Measurements from ENCODE around the gene USP32. TPM values are rescaled to one million over a fixed set of nuclear protein-coding genes. Genes with fewer than 3 reads are reported as not detected.

The USP32 gene
- total and polyA plus RNA-seq, 10 of the 15 experiments (the other 5 are each of a cell fraction or from before 2014, with no cell fraction given): 7.8 to 37.3 (median 25.5) TPM

GRCh38 chr17:60323754-60324153, 68.2 kb downstream of the USP32 start:
- FAIRE-seq: no peak
- Histone ChIP-seq H3K9ac (ENCODE audit: control insufficient read depth, insufficient read depth, low read length) (no peak overlapping the region), H3K36me3 (ENCODE audit: control insufficient read depth in 2 of 2, insufficient read depth in 2 of 2, low read length in 1 of 2) (peaks cover 5 to 6% of the 10 kb centered on the region in 2 experiments; a peak in 3 of 4 replicates), H3K79me2 (ENCODE audit: control insufficient read depth, insufficient read depth, low read length) (peaks cover 9% of the 10 kb centered on the region), H3K4me3 (no peak overlapping the region), H3K27me3 (replicated peaks in 1 of 2; ENCODE audit: control insufficient read depth in 2 of 2, insufficient read depth in 2 of 2, low read length in 1 of 2) (no peaks in the 10 kb centered on the region), H4K20me1 (ENCODE audit: control insufficient read depth, insufficient read depth) (no peaks in the 10 kb centered on the region), H3K4me1 (ENCODE audit: control insufficient read depth, insufficient read depth, low read length) (no peaks in the 10 kb centered on the region; the same call in 1 of the 2 replicates), H3K4me2 (ENCODE audit: control insufficient read depth, insufficient read depth) (no peak overlapping the region), H2AFZ (ENCODE audit: control insufficient read depth, low read depth, low read length) (no peak overlapping the region), H3K9me3 (replicated peaks; ENCODE audit: control insufficient read depth, insufficient read depth, low read length) (peaks cover 7% of the 10 kb centered on the region; the same call in 2 of the 3 replicates), H3K27ac (ENCODE audit: control insufficient read depth, insufficient read depth) (no peak overlapping the region)
- ChIA-PET SMC1A (ENCODE audit: uncharacterized antibody, unreplicated experiment) (interaction anchor here (0.7 to 2.8 kb wide), 6 partner anchors 11 to 64 kb away, joined by 3 to 8 read pairs (median 3); no protein-coding TSS in a partner anchor), RAD21 (ENCODE audit: unreplicated experiment) (no interaction called here), CTCF (interaction anchor here (1.0 to 1.3 kb wide), 3 partner anchors 13 to 276 kb away, joined by 3 read pairs; partner anchors contain the start of gene PPM1D), POLR2A (interaction anchor here (0.6 to 0.7 kb wide), 2 partner anchors 293 to 640 kb away, joined by 3 read pairs; no protein-coding TSS in a partner anchor)
- intact Hi-C loops (cut with micrococcal nuclease; ENCODE audit: unreplicated experiment) (no loop called here), in situ Hi-C loops (cut with MboI) (no loop called here)
- no peak for ATAC-seq
- WGBS (ENCODE audit: insufficient coverage, insufficient replicate concordance, low lambda C conversion rate, missing lambda C conversion rate): 100% methylated on average over 1 of the region's 1 CpG
- TF ChIP-seq ETV6 (conservative IDR thresholded peaks at IDR 0.05 in 1 of 2, IDR thresholded peaks at IDR 0.05 in 1 of 2; ENCODE audit: borderline replicate concordance in 1 of 2, low read depth in 1 of 2) (peak in 1 of 2 experiments; percentile 73; a peak in 1 of 4 replicates), MYB (IDR thresholded peaks at IDR 0.05; ENCODE audit: borderline replicate concordance, low read depth, low read length) (no peak), SMAD1 (IDR thresholded peaks at IDR 0.05; ENCODE audit: low read depth, partially characterized antibody) (no peak), RUNX3 (IDR thresholded peaks at IDR 0.05; ENCODE audit: low read length) (no peak), NFXL1 (IDR thresholded peaks at IDR 0.05; ENCODE audit: borderline replicate concordance) (0 out of 2 replicates have a peak, but pooled peaks have one; percentile 3), TBL1XR1 (IDR thresholded peaks at IDR 0.05; ENCODE audit: low read depth, low read length) (no peak), JUNB (IDR thresholded peaks at IDR 0.05) (no peak)
- no TSS peak for BruUV-seq (replicated peaks)
- DNase-seq (ENCODE audit: low read depth, low spot score): no peak

- FAIRE-seq (no peak), ATAC-seq (peak; percentile 61), DNase-seq (ENCODE audit: low read depth, low spot score) (no peak)
- Histone ChIP-seq H3K27me3 (replicated peaks in 1 of 2; ENCODE audit: control insufficient read depth in 2 of 2, insufficient read depth in 2 of 2, low read length in 1 of 2) (no peaks in the 10 kb centered on the region), H3K9ac (ENCODE audit: control insufficient read depth, insufficient read depth, low read length) (no peak overlapping the region), H4K20me1 (ENCODE audit: control insufficient read depth, insufficient read depth) (no peaks in the 10 kb centered on the region), H3K9me3 (replicated peaks; ENCODE audit: control insufficient read depth, insufficient read depth, low read length) (no peaks in the 10 kb centered on the region), H2AFZ (ENCODE audit: control insufficient read depth, low read depth, low read length) (no peak overlapping the region), H3K36me3 (ENCODE audit: control insufficient read depth in 2 of 2, insufficient read depth in 2 of 2, low read length in 1 of 2) (no peaks in the 10 kb centered on the region; a peak in 3 of 4 replicates), H3K79me2 (ENCODE audit: control insufficient read depth, insufficient read depth, low read length) (peaks cover 9% of the 10 kb centered on the region), H3K4me1 (ENCODE audit: control insufficient read depth, insufficient read depth, low read length) (no peaks in the 10 kb centered on the region; the same call in 1 of the 2 replicates), H3K27ac (ENCODE audit: control insufficient read depth, insufficient read depth) (no peak overlapping the region), H3K4me2 (ENCODE audit: control insufficient read depth, insufficient read depth) (no peak overlapping the region), H3K4me3 (no peak overlapping the region)
- ChIA-PET RAD21 (ENCODE audit: unreplicated experiment) (interaction anchor here (1.0 to 1.2 kb wide), 2 partner anchors 17 to 68 kb away, joined by 3 read pairs; no protein-coding TSS in a partner anchor), POLR2A (no interaction called here), CTCF (interaction anchor here (0.7 to 1.2 kb wide), 4 partner anchors 16 to 90 kb away, joined by 3 to 5 read pairs (median 3); no protein-coding TSS in a partner anchor), SMC1A (ENCODE audit: uncharacterized antibody, unreplicated experiment) (interaction anchor here (0.8 to 2.8 kb wide), 7 partner anchors 8 to 78 kb away, joined by 3 to 8 read pairs (median 4); no protein-coding TSS in a partner anchor)
- TF ChIP-seq RFX5 (IDR thresholded peaks at IDR 0.05; ENCODE audit: low read depth, low read length) (no peak), ZBTB11 (CRISPR knock-in tag; IDR thresholded peaks at IDR 0.05) (no peak), ELK1 (IDR thresholded peaks at IDR 0.05; ENCODE audit: low read depth, low read length) (no peak), TCF7 (IDR thresholded peaks at IDR 0.05; ENCODE audit: borderline replicate concordance) (no peak), SMAD5 (IDR thresholded peaks at IDR 0.05; ENCODE audit: low read depth) (no peak)
- intact Hi-C loops (cut with micrococcal nuclease; ENCODE audit: unreplicated experiment) (no loop called here), in situ Hi-C loops (cut with MboI) (no loop called here)
- WGBS (ENCODE audit: insufficient coverage, insufficient replicate concordance, low lambda C conversion rate, missing lambda C conversion rate): 51% methylated on average over 2 of the region's 2 CpGs
- no TSS peak for BruUV-seq (replicated peaks)
Observed at GRCh38 chr17:60322056-60322387, 69.9 kb downstream of the USP32 start.

Data from GM12878 (cell line).